Duodenal mucosa (tissue), 2 donors: ENCODE measurements around the gene UIMC1.

ENCODE experiments used
- H3K27ac ChIP-seq: one replicate; pipeline ENCODE4 v1.7.0; 2013; ENCODE audit warnings: low read depth, low read length
- H3K27me3 ChIP-seq, 2 donors: one replicate each; pipeline ENCODE4 v1.7.0; 2013; ENCODE audit warnings: low read length in 2 of 2, control low read depth in 1 of 2; ENCODE audit not compliant: insufficient read depth in 2 of 2, control insufficient read depth in 1 of 2
- H3K36me3 ChIP-seq, 2 donors: one replicate each; pipeline ENCODE4 v1.7.0; 2013; ENCODE audit warnings: low read length in 2 of 2, control low read depth in 1 of 2; ENCODE audit not compliant: insufficient read depth in 2 of 2, control insufficient read depth in 1 of 2
- H3K4me1 ChIP-seq, 2 donors: one replicate each; pipeline ENCODE4 v1.7.0; 2013; ENCODE audit warnings: low read length in 2 of 2, control low read depth in 1 of 2; ENCODE audit not compliant: insufficient read depth in 2 of 2, control insufficient read depth in 1 of 2
- H3K4me3 ChIP-seq, 2 donors: one replicate each; pipeline ENCODE4 v1.7.0; 2013; ENCODE audit warnings: low read length in 2 of 2, low read depth in 1 of 2
- H3K9ac ChIP-seq, 2 donors: one replicate each; pipeline ENCODE4 v1.7.0; 2013; ENCODE audit warnings: low read length in 2 of 2, low read depth in 1 of 2
- H3K9me3 ChIP-seq, 2 donors: one replicate each; pipeline ENCODE4 v1.7.0; 2013; ENCODE audit warnings: low read length in 2 of 2, control low read depth in 1 of 2; ENCODE audit not compliant: control insufficient read depth in 1 of 2

Gene UIMC1

GRCh38 chr5:176889321-176890280, 117.0 kb downstream of the UIMC1 start:
- Histone ChIP-seq H3K9ac (no peak overlapping the region), H3K27me3 (no peaks in the 10 kb centered on the region), H3K27ac (no peak overlapping the region), H3K4me3 (no peak overlapping the region), H3K9me3 (no peaks in the 10 kb centered on the region), H3K36me3 (no peaks in the 10 kb centered on the region), H3K4me1 (no peaks in the 10 kb centered on the region)

DNA sequence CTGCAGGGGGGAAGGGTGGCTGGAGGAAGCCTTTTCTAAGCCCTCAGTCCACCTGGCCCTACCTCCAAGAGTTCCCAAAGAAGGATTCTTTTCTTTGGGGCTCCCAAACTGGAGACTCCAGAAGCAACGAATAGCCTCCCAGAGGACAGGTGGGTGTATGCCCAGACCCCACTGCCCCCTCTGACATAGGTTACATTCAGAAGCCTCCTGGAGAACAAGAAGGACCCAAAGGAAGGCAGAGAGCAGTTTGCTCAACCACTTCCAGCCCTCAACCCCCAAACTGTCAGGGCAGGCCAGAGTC, 117.8 kb downstream of the UIMC1 start:
- Histone ChIP-seq H3K36me3 (no peaks in the 10 kb centered on the region), H3K9me3 (no peaks in the 10 kb centered on the region), H3K4me3 (no peak overlapping the region), H3K27me3 (no peaks in the 10 kb centered on the region), H3K9ac (no peak overlapping the region), H3K4me1 (no peaks in the 10 kb centered on the region), H3K27ac (no peak overlapping the region)

- H3K27me3 ChIP-seq, result no peaks in the 10 kb centered on the region
- H3K27ac ChIP-seq, result no peak overlapping the region
Measured at GRCh38 chr5:176888016-176888864, 118.3 kb downstream of the UIMC1 start.

GRCh38 chr5:176887252-176887849, 119.2 kb downstream of the UIMC1 start:
- Histone ChIP-seq H3K27me3 (no peaks in the 10 kb centered on the region), H3K27ac (no peak overlapping the region), H3K4me3 (no peak overlapping the region)

More at GRCh38 chr5:176888016-176888864, 118.3 kb downstream of the UIMC1 start:
- H3K36me3 ChIP-seq, result no peaks in the 10 kb centered on the region
- no peak overlapping the region for H3K4me3 ChIP-seq
- no peak overlapping the region for H3K9ac ChIP-seq
- no peaks in the 10 kb centered on the region for H3K9me3 ChIP-seq
- H3K4me1 ChIP-seq, result no peaks in the 10 kb centered on the region

DNA sequence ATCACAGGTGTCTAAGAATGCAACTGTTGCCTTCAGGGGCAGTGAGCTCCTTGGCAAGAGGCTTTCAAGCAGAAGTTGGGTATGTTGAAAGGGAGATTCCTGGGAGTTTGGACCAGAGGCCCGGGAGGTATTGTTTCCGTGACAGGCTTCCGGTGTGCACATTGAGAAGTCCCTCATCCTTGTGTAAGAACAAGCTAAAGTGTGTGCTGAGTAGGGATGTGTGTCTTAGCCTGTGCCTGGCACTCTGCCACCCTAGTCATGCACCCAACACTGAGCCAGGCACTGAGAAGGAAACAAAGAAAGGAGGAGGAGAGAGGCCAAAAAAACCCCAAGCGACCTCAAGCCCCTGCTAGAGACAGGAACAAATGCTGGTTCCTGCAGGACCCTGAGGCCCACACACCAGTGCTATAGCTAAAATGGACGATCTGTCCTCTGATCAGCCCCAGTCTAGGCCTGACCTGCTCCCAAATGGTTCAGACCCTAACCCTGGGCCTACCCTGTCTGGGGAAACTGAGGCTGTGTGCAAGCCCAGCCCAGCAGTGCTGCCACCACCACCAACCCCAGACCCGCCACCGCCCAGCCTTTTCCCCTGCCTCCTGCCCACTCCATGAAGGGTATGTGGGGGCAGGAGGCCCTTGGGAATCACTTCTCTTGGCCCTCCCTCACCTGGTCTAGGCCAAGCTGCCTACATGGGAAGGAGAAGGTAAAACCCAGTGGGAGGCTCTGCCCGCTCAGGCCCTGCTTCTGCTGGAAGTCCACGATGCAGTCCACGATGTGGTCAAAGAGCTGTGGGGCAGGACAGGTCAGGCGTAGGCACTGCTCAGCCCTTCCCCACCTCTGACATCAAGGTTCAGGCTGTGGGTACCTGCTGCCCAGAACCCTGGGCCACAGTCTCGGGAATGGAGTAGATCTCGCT, 120.0 kb downstream of the UIMC1 start:
- no peaks in the 10 kb centered on the region for H3K36me3 ChIP-seq

More at GRCh38 chr5:176887252-176887849, 119.2 kb downstream of the UIMC1 start:
- Histone ChIP-seq H3K9me3 (no peaks in the 10 kb centered on the region), H3K36me3 (no peaks in the 10 kb centered on the region), H3K4me1 (no peaks in the 10 kb centered on the region), H3K9ac (no peak overlapping the region)

DNA sequence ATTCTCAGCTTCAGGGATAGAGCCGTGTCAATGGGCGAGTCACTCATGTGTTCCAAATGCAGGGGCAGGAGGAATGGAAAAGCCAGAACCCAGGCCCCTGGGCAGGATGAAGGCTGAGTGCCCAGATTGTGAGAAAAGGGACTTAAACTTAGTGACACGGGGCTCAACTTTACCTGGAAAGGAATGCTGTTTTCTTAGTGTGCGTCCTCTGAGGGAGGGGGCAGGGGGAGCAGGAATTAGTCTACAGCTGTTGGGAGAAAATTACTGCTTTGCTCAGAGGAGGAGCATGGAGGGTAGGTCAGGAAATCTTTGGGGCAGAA, 122.0 kb downstream of the UIMC1 start:
- Histone ChIP-seq H3K9ac (no peak overlapping the region), H3K36me3 (no peaks in the 10 kb centered on the region), H3K27ac (no peak overlapping the region), H3K9me3 (no peaks in the 10 kb centered on the region), H3K4me3 (no peak overlapping the region), H3K4me1 (no peaks in the 10 kb centered on the region), H3K27me3 (peaks cover 0 to 4% of the 10 kb centered on the region in 2 donors)

More for the DNA sequence above, 120.0 kb downstream of the UIMC1 start:
- Histone ChIP-seq H3K9ac (no peak overlapping the region), H3K4me3 (no peak overlapping the region), H3K9me3 (no peaks in the 10 kb centered on the region), H3K27me3 (peaks cover 0 to 4% of the 10 kb centered on the region in 2 donors), H3K4me1 (no peaks in the 10 kb centered on the region), H3K27ac (no peak overlapping the region)

GRCh38 chr5:176883700-176884570, 122.6 kb downstream of the UIMC1 start:
- Histone ChIP-seq H3K36me3 (no peaks in the 10 kb centered on the region), H3K4me3 (no peak overlapping the region), H3K9ac (no peak overlapping the region), H3K4me1 (no peaks in the 10 kb centered on the region), H3K9me3 (no peaks in the 10 kb centered on the region), H3K27me3 (peaks cover 0 to 4% of the 10 kb centered on the region in 2 donors), H3K27ac (no peak overlapping the region)

DNA sequence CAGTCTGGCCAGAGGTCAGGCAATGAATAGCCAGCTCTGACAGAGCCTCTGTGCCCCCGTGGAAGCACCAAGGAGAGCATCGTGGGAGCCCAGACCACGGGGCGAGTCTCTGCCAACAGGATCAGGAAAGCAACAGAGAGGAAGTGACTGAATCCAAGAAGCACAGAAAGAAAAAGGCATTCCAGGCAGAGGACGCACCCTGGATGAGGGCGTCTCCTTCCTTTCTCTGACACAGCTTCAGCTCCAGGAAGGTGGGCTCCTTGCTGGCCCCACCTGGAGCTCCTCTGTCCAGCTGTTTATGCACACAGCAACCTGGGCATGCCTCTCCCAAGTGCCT, 124.0 kb downstream of the UIMC1 start:
- no peaks in the 10 kb centered on the region for H3K4me1 ChIP-seq
- no peaks in the 10 kb centered on the region for H3K36me3 ChIP-seq
- no peaks in the 10 kb centered on the region for H3K9me3 ChIP-seq
- no peak overlapping the region for H3K27ac ChIP-seq
- peaks cover 3 to 4% of the 10 kb centered on the region in 2 donors for H3K27me3 ChIP-seq
- H3K9ac ChIP-seq, result no peak overlapping the region
- H3K4me3 ChIP-seq, result no peak overlapping the region
